ENCODE measurements around the gene KIF26B.
A peak's percentile ranks its signal among the peaks of the same experiment; 100 is the strongest.

KIF26B gene

GRCh38 chr1:245530937-245531336, 376.2 kb downstream of the KIF26B start:
- POLR2A ChIA-PET (ENCODE audit: low non-redundant PET): no interaction called here
- CTCF ChIA-PET: no interaction called here
- DNase-seq (ENCODE audit: low spot score): no peak
- H3K27ac ChIP-seq: no peak overlapping the region
- TF ChIP-seq CTCF (conservative IDR thresholded peaks at IDR 0.05; ENCODE audit: low read depth): no peak

GRCh38 chr1:245537992-245538391, 383.2 kb downstream of the KIF26B start:
- no peak for TF ChIP-seq CTCF (conservative IDR thresholded peaks at IDR 0.05; ENCODE audit: low read depth)
- no peak overlapping the region for H3K27ac ChIP-seq
- ChIA-PET CTCF (no interaction called here), POLR2A (ENCODE audit: low non-redundant PET) (no interaction called here)
- no peak for DNase-seq (ENCODE audit: low spot score)

- DNase-seq (ENCODE audit: low spot score): peak; percentile 12
- ChIA-PET POLR2A (ENCODE audit: low non-redundant PET) (no interaction called here), CTCF (no interaction called here)
- no peak overlapping the region for H3K27ac ChIP-seq
- no peak for TF ChIP-seq CTCF (conservative IDR thresholded peaks at IDR 0.05; ENCODE audit: low read depth)
Measured at GRCh38 chr1:245538671-245539070, 383.9 kb downstream of the KIF26B start.

- ChIA-PET CTCF (no interaction called here), POLR2A (ENCODE audit: low non-redundant PET) (no interaction called here)
- TF ChIP-seq CTCF (conservative IDR thresholded peaks at IDR 0.05; ENCODE audit: low read depth): no peak
- H3K27ac ChIP-seq: no peak overlapping the region
- no peak for DNase-seq (ENCODE audit: low spot score)
Measured at GRCh38 chr1:245541369-245541768, 386.6 kb downstream of the KIF26B start.

- no peak for TF ChIP-seq CTCF (conservative IDR thresholded peaks at IDR 0.05; ENCODE audit: low read depth)
Measured at GRCh38 chr1:245542365-245542764, 387.6 kb downstream of the KIF26B start.

GRCh38 chr1:245544236-245544635, 389.5 kb downstream of the KIF26B start:
- CTCF ChIA-PET: no interaction called here
- no peak overlapping the region for H3K27ac ChIP-seq
- no peak for DNase-seq (ENCODE audit: low spot score)
- POLR2A ChIA-PET (ENCODE audit: low non-redundant PET): no interaction called here
- TF ChIP-seq CTCF (conservative IDR thresholded peaks at IDR 0.05; ENCODE audit: low read depth): no peak

More at GRCh38 chr1:245542365-245542764, 387.6 kb downstream of the KIF26B start:
- H3K27ac ChIP-seq: no peak overlapping the region
- ChIA-PET CTCF (no interaction called here), POLR2A (ENCODE audit: low non-redundant PET) (no interaction called here)
- DNase-seq (ENCODE audit: low spot score): no peak

- TF ChIP-seq CTCF (conservative IDR thresholded peaks at IDR 0.05; ENCODE audit: low read depth): no peak
- ChIA-PET CTCF (interaction anchor here (0.7 kb wide), 1 partner anchor 481 kb away, joined by 4 read pairs; no protein-coding TSS in a partner anchor), POLR2A (ENCODE audit: low non-redundant PET) (no interaction called here)
- no peak for DNase-seq (ENCODE audit: low spot score)
- H3K27ac ChIP-seq: no peak overlapping the region
Measured at GRCh38 chr1:245546875-245547274, 392.1 kb downstream of the KIF26B start.
